ENCODE measurements around the gene TDRD10. TPM values are rescaled to one million over a fixed set of nuclear protein-coding genes. Genes with fewer than 3 reads are reported as not detected.

TDRD10 gene
- polyA plus RNA-seq, 12 donors = 0.95 to 11.3 (median 2.6) TPM; not detected in 1

DNA sequence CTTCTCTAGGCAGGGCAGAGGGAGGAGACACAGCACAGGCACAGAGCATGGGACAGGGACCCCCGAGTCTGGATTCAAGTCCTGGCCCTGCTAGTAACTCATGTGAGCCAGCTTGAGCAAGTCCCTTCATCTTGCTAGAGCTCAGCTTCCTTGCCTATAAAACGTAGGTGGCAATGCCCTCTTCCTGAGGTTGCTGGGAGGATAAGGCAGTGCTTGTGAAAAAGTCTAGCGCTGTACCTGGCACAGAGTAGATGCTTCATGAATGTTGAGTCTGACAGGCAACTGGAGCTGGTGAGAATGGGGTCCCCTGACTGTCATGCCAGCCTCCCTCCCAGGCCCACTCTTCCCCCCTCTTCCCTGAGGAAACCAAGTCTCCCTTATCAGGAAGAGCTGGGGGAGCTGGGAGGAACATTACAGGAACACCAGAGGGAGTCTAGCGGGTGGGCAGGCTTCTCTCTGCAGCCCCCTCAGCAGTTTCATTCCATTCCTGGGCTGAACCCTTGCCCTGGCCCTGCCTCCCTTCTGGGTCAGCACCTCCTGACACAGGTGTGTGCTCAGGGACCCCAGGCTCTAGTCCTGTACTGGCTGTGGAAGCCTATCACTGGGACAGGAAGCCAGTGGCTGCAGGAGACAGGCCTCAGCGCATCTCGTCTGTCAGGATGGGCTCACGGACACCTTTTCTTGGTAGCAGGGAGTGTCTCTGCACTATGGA is 75.5 kb downstream of the TDRD10 start:
- DNase-seq = no peak

DNA sequence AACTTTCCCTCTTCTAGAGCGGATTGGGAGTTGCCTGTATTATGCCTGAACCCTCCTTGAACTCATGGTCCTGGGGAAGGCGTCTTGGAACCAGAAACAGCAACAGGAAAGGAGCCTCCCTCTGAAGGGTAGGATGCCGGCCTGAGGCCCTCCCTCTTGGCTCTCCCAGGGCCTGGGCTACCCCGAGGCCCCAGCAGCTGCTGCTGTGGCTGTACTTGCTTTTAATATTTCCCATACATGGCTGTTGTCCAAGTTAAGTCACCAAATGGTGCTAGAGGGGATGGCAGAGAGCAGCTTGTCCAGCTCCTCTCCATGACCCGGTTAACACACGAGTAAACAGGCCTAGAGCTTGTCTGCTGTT is 76.0 kb downstream of the TDRD10 start:
- DNase-seq = no peak

GRCh38 chr1:154579374-154579773 is 77.4 kb downstream of the TDRD10 start:
- no peak for DNase-seq

DNA sequence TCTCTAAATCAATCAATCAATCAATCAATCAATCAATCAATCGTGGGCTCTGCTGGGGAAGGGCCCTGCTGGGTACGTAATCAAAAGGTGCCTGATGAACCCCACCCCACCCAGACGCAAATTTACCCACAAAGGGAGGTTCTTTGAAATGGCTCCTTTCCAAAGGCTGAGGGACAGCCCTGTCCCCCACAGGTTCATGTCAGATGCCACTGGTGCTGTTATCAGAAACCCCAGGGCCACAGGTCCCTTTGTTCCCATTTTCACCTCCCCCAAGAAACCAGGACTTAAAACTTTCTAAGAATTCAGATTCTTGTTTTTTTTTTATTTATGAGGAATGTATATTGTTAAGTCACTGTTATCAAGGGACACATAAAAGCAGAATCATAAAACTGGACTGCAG is 79.7 kb downstream of the TDRD10 start:
- no peak for DNase-seq

GRCh38 chr1:154582885-154583284 is 80.9 kb downstream of the TDRD10 start:
- no peak for DNase-seq

DNA sequence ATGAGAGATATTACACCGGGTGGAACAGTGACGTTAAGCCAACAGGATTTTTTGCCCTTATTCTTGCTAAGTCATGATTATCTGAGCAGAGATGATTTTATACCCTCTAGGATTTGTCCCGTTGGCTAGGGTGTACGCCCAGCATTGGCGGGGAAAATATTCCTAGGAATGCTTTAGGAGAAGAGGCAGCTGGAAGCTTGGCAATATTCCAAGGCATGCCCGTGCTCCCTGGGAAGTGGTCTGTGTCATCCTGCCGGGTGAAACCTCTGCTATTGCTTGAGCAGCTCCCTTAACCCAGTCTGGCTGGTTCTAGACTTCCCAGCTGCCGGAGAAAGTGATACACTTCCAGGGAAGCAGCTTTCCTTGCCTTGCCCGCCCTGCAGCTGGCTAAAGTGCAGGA is 81.8 kb downstream of the TDRD10 start:
- DNase-seq = no peak

- DNase-seq = no peak
Measured at GRCh38 chr1:154584267-154584994, 82.4 kb downstream of the TDRD10 start.

DNA sequence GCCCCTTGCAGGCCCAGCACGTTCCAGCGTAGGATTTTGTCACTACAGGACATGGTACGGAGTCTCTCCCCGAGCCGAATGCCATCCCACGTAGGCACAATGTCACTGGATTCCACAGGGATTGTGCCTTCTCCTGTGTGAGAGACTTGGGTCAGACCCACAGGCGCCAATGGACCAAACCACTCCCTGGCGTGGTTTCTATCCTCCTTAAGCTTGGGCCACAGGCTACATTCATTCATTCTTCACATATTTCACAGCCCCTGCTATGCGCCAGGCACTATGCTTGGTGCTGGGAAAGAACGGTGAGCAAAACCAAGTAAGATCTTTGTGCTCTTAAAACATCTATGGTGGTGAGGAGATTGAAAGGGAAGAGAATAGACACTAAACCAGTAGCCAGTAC is 84.2 kb downstream of the TDRD10 start:
- DNase-seq = no peak

DNA sequence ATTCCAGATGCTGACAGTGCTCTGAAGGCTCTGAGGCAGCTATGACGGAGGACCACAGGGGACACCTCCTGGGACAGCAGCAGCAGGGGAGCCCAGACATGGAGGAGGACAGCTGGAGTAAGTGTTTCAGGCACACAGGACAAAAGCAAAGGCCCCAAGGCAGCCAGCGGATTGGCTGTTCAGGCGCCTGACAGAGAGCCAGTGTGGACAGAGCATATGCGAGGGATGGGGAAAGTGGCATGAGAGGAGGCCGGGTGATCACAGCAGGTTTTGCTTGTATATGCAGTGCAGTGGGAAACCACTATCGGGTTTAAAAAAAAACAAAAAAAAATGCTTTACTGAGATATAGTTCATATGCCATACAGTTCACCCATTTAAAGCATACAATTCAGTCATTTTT is 84.6 kb downstream of the TDRD10 start:
- no peak for DNase-seq

- no peak for DNase-seq
Measured at GRCh38 chr1:154589780-154590179, 87.8 kb downstream of the TDRD10 start.

- no peak for DNase-seq
Measured at GRCh38 chr1:154590756-154591155, 88.7 kb downstream of the TDRD10 start.

DNA sequence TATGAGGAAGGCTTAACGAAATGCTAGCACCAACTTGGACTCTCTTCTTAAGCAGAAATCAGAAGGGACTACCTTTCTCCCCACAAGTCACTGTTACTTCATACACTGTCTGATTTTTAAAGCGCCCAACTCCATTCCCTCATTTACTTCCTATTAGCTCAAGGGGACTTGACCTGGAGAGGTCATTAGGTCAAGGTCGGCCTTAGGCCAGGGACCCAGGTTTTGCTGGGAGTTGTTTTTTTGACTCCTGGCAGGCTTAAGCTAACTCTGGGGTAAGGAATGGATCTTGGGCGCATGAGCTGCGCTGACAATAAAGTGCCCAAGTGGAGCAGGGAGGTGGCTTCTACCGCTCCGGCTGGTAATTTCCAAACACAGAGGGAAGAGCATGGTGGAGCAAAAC is 89.2 kb downstream of the TDRD10 start:
- DNase-seq = no peak

GRCh38 chr1:154593390-154593789 is 91.4 kb downstream of the TDRD10 start:
- no peak for DNase-seq

DNA sequence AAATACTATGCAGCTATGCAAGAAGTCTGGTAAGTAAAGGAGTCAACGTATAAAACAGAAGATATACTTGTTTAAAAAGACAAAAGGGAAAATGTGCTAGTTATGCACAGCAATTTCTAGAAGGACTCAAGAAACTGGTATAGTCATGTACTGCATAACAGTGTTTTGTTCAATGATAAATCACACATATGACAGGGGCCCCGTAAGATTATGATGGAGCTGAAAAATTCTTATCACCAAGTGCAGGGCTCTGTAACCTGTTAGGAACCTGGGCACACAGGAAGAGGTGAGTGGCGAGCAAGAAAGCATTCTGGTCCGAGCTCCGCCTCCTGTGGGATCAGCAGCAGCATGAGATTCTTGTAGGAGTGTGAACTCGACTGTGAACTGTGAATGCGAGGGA is 92.8 kb downstream of the TDRD10 start:
- no peak for DNase-seq

- no peak for DNase-seq
Measured at GRCh38 chr1:154595621-154596020, 93.6 kb downstream of the TDRD10 start.

Other genes with a start within 250 kb of the TDRD10 start
- gene HAX1, start 229.6 kb upstream of the TDRD10 start, polyA plus RNA-seq (ENCODE audit: insufficient read length in 12 of 12) = 10 to 100 TPM in 11 of 12 donors, not detected in 1; 59.0 to 79.9 (median 68.9) TPM
- under 1 TPM in 4 of 12 donors, not detected in 8; 0.14 to 0.28 (median 0.21) TPM for gene AQP10, start 181.1 kb upstream of the TDRD10 start, polyA plus RNA-seq (ENCODE audit: insufficient read length in 12 of 12)
- gene ATP8B2, start 176.7 kb upstream of the TDRD10 start, polyA plus RNA-seq (ENCODE audit: insufficient read length in 12 of 12) = 10 to 100 TPM in 11 of 12 donors, not detected in 1; 18.1 to 36.6 (median 24.9) TPM
- gene IL6R, start 96.9 kb upstream of the TDRD10 start, polyA plus RNA-seq (ENCODE audit: insufficient read length in 12 of 12) = 1 to 10 TPM in 11 of 12 donors, not detected in 1; 2.8 to 9.8 (median 4.6) TPM
- gene SHE, start 193 bp downstream of the TDRD10 start, polyA plus RNA-seq (ENCODE audit: insufficient read length in 12 of 12) = 10 to 100 TPM in 6 of 12 donors, 1 to 10 TPM in 5, not detected in 1; 7.5 to 13.1 (median 10.0) TPM
- gene UBE2Q1, start 56.4 kb downstream of the TDRD10 start, polyA plus RNA-seq (ENCODE audit: insufficient read length in 12 of 12) = 100 to 1,000 TPM in 1 of 12 donors, 10 to 100 TPM in 10, not detected in 1; 32.0 to 101 (median 64.2) TPM
- gene CHRNB2, start 65.6 kb downstream of the TDRD10 start, polyA plus RNA-seq (ENCODE audit: insufficient read length in 12 of 12) = 1 to 10 TPM in 2 of 12 donors, under 1 TPM in 8, not detected in 2; 0.10 to 2.1 (median 0.19) TPM
- gene ADAR, start 106.0 kb downstream of the TDRD10 start, polyA plus RNA-seq (ENCODE audit: insufficient read length in 12 of 12) = 100 to 1,000 TPM in 2 of 12 donors, 10 to 100 TPM in 10; 40.0 to 249 (median 53.3) TPM